ENCODE data around the gene PTPN21. TPM values are rescaled to one million over a fixed set of nuclear protein-coding genes. Genes with fewer than 3 reads are reported as not detected.

Gene PTPN21
- total RNA-seq, 1 donor from 2014 or later = 10.1 TPM

DNA sequence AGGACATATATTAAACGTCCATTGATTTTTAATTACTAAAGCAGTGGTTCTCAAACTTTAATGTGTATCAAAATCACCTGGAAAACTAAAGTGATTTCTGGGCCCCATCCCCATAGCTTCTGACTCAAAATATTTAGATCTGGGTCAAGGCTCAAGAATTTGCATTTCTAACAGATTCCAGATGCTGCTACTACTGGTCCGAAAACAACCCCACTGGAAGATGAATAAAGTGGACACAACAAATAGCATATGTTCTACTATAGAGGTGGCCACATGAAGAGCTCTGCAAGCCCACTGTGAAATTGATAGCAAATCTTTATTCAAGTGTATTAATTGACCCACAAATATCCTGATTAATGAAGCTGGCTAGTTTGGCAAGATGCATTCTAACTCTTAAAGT is 99.9 kb downstream of the PTPN21 start:
- peaks cover 8% of the 10 kb centered on the region for H3K27me3 Mint-ChIP-seq (ENCODE audit: insufficient read depth, low read depth)
- H3K36me3 Mint-ChIP-seq = peaks cover 65% of the 10 kb centered on the region
- no peaks in the 10 kb centered on the region for H4K20me1 ChIP-seq (ENCODE audit: low read depth)
- no peaks in the 10 kb centered on the region for H3K36me3 ChIP-seq
- no peak overlapping the region for H3K27ac ChIP-seq
- peaks cover 36% of the 10 kb centered on the region for H3K9me3 Mint-ChIP-seq
- H3K4me1 Mint-ChIP-seq = no peaks in the 10 kb centered on the region
- no peak overlapping the region for H3K4me2 ChIP-seq
- H3K27ac Mint-ChIP-seq = no peak overlapping the region
- H3K9ac ChIP-seq = no peak overlapping the region
- TF ChIP-seq EZH2 (IDR thresholded peaks at IDR 0.05) (no peak), EZH2phosphoT487 (IDR thresholded peaks at IDR 0.05) (no peak)
- TF ChIP-seq, protein P1, sequence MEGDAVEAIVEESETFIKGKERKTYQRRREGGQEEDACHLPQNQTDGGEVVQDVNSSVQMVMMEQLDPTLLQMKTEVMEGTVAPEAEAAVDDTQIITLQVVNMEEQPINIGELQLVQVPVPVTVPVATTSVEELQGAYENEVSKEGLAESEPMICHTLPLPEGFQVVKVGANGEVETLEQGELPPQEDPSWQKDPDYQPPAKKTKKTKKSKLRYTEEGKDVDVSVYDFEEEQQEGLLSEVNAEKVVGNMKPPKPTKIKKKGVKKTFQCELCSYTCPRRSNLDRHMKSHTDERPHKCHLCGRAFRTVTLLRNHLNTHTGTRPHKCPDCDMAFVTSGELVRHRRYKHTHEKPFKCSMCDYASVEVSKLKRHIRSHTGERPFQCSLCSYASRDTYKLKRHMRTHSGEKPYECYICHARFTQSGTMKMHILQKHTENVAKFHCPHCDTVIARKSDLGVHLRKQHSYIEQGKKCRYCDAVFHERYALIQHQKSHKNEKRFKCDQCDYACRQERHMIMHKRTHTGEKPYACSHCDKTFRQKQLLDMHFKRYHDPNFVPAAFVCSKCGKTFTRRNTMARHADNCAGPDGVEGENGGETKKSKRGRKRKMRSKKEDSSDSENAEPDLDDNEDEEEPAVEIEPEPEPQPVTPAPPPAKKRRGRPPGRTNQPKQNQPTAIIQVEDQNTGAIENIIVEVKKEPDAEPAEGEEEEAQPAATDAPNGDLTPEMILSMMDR (IDR thresholded peaks at IDR 0.05) = no peak
- no peak overlapping the region for H2AFZ ChIP-seq (replicated peaks)
- no peaks in the 10 kb centered on the region for H3K4me1 ChIP-seq
- no peaks in the 10 kb centered on the region for H3K9me3 ChIP-seq (ENCODE audit: low read depth)
- H3K27me3 ChIP-seq = no peaks in the 10 kb centered on the region
- no peak overlapping the region for H3K4me3 ChIP-seq
- H3F3A ChIP-seq (ENCODE audit: low read depth) = no peaks in the 10 kb centered on the region
- DNase-seq (ENCODE audit: low spot score) = no peak
- no peak overlapping the region for H3K4me3 Mint-ChIP-seq
- H3K79me2 ChIP-seq (ENCODE audit: low read depth) = no peaks in the 10 kb centered on the region

DNA sequence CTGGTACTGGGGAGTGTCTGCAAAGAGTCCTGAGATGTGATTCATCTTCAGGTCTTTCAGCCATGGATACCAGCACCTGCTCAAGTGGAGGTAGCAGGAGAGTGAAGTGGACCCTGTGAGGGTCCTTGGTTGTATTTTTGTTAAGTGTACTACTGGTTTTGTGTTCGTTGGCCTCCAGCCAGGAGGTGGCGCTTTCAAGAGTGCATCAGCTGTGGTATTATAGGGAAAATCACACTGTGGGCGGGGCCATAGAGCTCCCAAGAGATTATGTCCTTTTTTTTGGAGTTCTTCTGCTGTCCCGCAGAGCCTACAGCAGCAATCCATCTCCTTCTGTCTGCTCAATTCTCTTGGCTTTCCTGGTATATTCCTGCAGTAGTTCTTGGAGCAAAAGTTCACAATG is 102.6 kb downstream of the PTPN21 start:
- H3K27ac ChIP-seq = no peak overlapping the region
- no peak overlapping the region for H2AFZ ChIP-seq (replicated peaks)
- H3K36me3 Mint-ChIP-seq = peaks cover 60% of the 10 kb centered on the region
- no peaks in the 10 kb centered on the region for H3K36me3 ChIP-seq
- no peak overlapping the region for H3K9ac ChIP-seq
- H3K9me3 Mint-ChIP-seq = peaks cover 20% of the 10 kb centered on the region
- peaks cover 5% of the 10 kb centered on the region for H3K27me3 Mint-ChIP-seq (ENCODE audit: insufficient read depth, low read depth)
- no peaks in the 10 kb centered on the region for H3K27me3 ChIP-seq
- no peaks in the 10 kb centered on the region for H3K9me3 ChIP-seq (ENCODE audit: low read depth)
- no peaks in the 10 kb centered on the region for H3K4me1 Mint-ChIP-seq
- no peak overlapping the region for H3K4me3 Mint-ChIP-seq
- TF ChIP-seq EZH2phosphoT487 (IDR thresholded peaks at IDR 0.05) = no peak
- TF ChIP-seq, protein P1 (IDR thresholded peaks at IDR 0.05) = peak; percentile 5
- no peak for DNase-seq (ENCODE audit: low spot score)
- H3K4me1 ChIP-seq = no peaks in the 10 kb centered on the region
- no peaks in the 10 kb centered on the region for H4K20me1 ChIP-seq (ENCODE audit: low read depth)
- no peaks in the 10 kb centered on the region for H3F3A ChIP-seq (ENCODE audit: low read depth)
- H3K27ac Mint-ChIP-seq = no peak overlapping the region
- H3K79me2 ChIP-seq (ENCODE audit: low read depth) = no peaks in the 10 kb centered on the region
- no peak overlapping the region for H3K4me2 ChIP-seq
- H3K4me3 ChIP-seq = no peak overlapping the region

- DNase-seq (ENCODE audit: low spot score) = no peak
- Mint-ChIP-seq H3K4me3 (no peak overlapping the region), H3K36me3 (peaks cover 51% of the 10 kb centered on the region)
These were observed 115.7 kb downstream of the PTPN21 start for GRCh38 chr14:88439088-88439487.

More at GRCh38 chr14:88439088-88439487, 115.7 kb downstream of the PTPN21 start:
- Mint-ChIP-seq H3K27ac (no peak overlapping the region), H3K9me3 (peaks cover 7% of the 10 kb centered on the region), H3K27me3 (ENCODE audit: insufficient read depth, low read depth) (peaks cover 2% of the 10 kb centered on the region), H3K4me1 (no peaks in the 10 kb centered on the region)
- no peaks in the 10 kb centered on the region for H3K4me1 ChIP-seq
- H3K9me3 ChIP-seq (ENCODE audit: low read depth) = no peaks in the 10 kb centered on the region
- no peaks in the 10 kb centered on the region for H3K36me3 ChIP-seq
- H3K27me3 ChIP-seq = no peaks in the 10 kb centered on the region
- no peaks in the 10 kb centered on the region for H3F3A ChIP-seq (ENCODE audit: low read depth)
- no peak overlapping the region for H3K4me2 ChIP-seq
- no peaks in the 10 kb centered on the region for H3K79me2 ChIP-seq (ENCODE audit: low read depth)
- no peak overlapping the region for H3K4me3 ChIP-seq
- H2AFZ ChIP-seq (replicated peaks) = no peak overlapping the region
- no peak for TF ChIP-seq EZH2 (IDR thresholded peaks at IDR 0.05)
- TF ChIP-seq, protein P1 (IDR thresholded peaks at IDR 0.05) = no peak
- no peak for TF ChIP-seq EZH2phosphoT487 (IDR thresholded peaks at IDR 0.05)
- no peaks in the 10 kb centered on the region for H4K20me1 ChIP-seq (ENCODE audit: low read depth)
- H3K9ac ChIP-seq = no peak overlapping the region
- no peak overlapping the region for H3K27ac ChIP-seq

Measured in neural progenitor cell (in vitro differentiated cells).